Left renal cortex interstitium (tissue), 4 donors: ENCODE measurements around the gene ODAD3. TPM values are rescaled to one million over a fixed set of nuclear protein-coding genes. Genes with fewer than 3 reads are reported as not detected.
A peak's percentile ranks its signal among the peaks of the same experiment; 100 is the strongest.
"Not testable (repeated sequence)": the region's sequence is repeated elsewhere in the genome, so short reads cannot be mapped to it uniquely, and the experiment has no call there.

Experiments
- DNase-seq, 4 donors: peaks; one replicate each; pipeline ENCODE4 v3.0.0-alpha.2; 2013; ENCODE audit warnings: low read depth in 4 of 4, low spot score in 2 of 4, missing footprints in 1 of 4
- polyA plus RNA-seq, 4 donors: library from polyadenylated mRNA; unstranded; fragments of 120-200 nt; gene quantifications; one replicate each; pipeline ENCODE4 v1.2.1, GENCODE V29; 2013; ENCODE audit not compliant: insufficient read length in 4 of 4

The ODAD3 gene
- polyA plus RNA-seq, 4 donors: 1.7 to 2.3 (median 2.1) TPM

DNA sequence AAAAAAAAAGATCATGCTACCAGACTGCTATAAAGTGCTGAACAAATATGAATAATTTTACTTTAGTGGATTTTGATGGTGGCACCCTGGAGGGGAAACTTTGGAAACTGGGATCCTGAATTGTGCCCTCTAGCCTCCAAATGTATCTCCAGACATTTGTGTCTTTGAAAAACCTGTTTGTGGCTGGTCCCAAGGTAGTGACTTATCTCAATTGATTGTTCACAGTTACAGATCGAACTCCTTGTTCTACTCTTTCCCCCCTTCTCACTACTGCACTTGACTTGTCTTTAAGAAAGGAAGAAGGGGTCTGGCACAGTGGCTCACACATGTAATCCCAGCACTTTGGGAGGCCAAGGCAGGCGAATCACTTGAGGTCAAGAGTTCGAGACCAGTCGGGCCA is 26.3 kb downstream of the ODAD3 start:
- no peak for DNase-seq

GRCh38 chr19:11406703-11407236 is 28.2 kb downstream of the ODAD3 start:
- DNase-seq: not testable (repeated sequence)

GRCh38 chr19:11405846-11406643 is 28.9 kb downstream of the ODAD3 start:
- no peak for DNase-seq

GRCh38 chr19:11404588-11405222 is 30.2 kb downstream of the ODAD3 start:
- no peak for DNase-seq

DNA sequence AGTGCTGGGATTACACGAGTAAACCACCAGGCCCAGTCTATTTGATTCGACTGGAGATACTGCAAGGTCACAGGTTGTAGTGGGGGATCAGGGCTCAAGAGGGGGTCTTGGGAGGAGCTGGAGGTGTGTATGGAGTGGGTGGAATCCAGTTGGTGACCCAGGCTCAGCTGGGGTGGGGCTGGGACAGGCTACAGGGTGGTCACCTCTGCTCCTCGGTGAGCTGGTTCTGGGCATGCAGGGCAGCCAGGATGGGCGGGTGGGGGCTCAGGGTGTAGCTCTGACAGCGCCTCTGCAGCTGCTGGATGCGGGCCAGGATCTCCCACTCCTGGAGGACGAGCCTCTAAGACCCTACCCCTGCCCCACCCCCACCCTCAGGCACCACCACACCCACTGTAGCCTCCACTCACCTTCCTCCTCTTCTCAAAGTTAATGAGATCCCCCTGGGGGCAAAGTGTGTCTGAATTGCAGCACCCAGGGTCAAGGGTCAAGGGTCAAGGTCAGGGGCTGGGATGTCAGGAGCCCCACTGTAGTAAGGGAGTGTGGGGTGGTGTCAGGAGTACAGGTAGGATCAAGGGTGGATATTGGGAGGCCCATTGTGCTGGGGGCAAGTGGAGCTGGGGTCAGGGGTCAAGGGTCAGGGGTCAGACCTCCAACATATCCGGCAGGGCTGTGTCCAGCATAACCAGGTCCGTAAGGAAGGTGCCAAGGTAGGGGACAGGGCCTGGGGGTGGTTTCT is 32.9 kb downstream of the ODAD3 start:
- no peak for DNase-seq

DNA sequence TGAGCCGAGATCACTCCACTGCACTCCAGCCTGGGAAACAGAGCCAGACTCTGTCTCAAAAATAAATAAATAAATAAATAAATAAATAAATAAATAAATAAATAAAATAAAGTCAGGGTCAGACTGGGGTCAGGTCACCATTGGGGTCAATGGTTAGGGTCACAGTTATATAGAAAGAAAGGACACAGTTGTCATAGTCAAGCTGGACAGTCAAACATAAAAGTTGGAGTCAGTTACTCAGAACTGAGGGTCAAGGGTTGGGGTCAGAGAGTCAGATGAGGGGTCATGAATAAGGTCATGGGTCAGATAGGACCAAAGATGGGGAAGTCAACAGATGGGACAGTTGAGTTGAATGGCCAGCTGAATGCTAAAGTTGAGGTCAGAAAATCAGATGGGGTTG is 34.1 kb downstream of the ODAD3 start:
- DNase-seq: no peak

DNA sequence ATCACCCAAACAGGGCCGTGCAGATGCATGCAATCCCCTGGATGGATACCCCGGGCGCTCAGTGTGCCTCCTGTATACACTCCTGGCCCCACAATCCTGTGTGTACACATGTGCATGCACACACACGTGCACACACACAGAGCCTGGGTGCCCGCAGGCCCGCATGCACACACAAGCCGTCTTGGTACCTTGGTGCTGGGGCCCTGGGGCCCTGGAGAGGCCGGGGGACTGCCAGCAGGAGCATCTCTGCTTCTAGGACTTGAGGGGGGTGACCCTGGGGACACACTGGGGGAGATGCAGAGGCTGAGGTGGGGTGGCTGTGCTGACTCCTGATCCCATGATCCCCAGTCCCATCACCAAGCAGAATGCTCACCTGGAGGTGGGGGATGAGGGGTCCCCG is 35.3 kb downstream of the ODAD3 start:
- DNase-seq: no peak

GRCh38 chr19:11397089-11397610 is 37.8 kb downstream of the ODAD3 start:
- no peak for DNase-seq

- DNase-seq: no peak
Observed at GRCh38 chr19:11390933-11391680, 43.8 kb downstream of the ODAD3 start.

DNA sequence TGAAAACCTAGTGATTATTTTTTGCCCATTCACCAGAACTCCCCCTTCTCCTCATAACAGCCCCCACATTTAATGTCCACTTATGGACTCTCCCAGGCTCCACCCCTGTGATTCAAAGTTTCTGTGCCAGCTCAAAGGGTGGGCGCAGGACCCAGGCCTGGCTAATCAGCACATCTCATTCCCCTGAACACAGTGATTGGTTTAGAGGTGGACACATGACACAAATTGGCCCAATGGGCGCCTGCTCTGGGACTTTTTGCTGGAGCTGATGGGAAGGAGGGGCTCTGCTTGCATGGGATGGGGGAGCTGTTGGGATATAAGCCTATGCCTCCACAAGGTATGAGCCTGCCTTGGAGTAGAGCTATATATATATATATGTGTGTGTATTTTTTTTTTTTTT is 44.6 kb downstream of the ODAD3 start:
- DNase-seq: no peak

DNA sequence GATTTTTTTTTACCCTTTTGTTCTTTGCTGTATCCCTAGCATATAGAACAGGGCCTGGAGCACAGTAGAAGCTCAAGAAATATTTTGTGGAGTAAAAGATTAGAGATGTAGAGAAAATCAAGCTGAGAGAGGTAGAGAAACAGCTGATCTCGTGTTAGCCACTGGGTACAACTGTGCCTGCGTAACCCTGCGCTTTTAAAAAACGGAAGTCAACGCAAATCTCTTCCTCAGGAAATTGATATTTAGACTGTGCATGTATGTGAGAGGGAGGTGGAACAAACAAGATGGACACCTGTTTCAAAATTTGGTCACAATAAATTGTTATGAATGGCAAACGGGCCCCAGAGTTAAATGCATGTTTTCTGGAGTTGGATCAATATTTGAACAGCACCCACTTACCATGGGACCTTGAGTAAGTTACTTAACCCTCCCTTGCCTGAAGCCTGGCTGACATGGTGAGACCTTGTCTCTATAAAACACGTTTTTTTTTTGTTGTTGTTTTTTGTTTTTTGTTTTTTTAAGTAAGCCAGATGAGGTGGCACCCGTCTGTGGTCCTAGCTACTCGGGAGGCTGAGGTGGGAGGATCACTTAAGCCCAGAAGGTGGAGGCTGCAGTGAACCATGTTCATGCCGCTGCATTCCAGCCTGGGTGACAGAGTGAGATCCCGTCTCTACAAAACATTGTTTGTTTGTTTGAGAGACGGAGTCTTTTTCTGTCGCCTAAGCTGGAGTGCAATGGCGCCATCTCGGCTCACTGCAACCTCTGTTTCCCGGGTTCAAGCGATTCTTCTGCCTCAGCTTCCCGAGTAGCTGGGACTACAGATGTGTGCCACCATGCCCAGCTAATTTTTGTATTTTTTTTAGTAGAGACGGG is 47.5 kb downstream of the ODAD3 start:
- DNase-seq: no peak

DNA sequence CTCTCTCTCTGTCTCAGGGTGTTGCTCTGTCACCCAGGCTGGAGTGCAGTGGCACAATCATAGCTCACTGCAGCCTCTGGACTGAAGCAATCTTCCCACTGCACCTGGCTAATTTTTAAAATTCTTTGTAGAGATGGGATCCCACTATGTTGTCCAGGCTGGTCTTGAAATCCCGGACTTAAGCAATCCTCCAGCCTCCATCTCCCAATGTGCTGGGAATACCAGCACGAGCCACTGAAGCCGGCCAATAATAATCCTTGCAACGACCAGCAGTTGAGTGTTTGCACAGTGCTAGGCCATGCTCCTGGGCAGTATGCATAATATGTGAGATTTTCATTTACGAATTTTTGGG is 50.2 kb downstream of the ODAD3 start:
- DNase-seq: no peak

DNA sequence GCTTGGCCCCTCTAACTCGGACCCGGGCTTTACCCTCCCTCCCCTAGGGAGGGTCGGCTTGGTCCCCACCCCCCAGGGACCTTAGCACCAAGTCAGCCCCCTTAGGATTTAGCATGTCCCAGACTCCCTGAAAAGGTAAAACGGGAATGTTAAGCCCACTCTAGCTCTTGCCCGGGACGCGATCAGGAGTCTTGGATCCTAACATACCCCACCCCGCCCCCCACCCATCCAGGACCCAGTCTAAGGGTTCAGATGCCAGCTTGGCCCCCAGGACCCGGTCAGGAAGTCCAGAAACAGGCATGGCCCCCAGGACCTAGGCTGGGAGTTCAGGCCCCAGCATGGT is 51.2 kb downstream of the ODAD3 start:
- DNase-seq: no peak

GRCh38 chr19:11382898-11383705 is 51.8 kb downstream of the ODAD3 start:
- DNase-seq: no peak

DNA sequence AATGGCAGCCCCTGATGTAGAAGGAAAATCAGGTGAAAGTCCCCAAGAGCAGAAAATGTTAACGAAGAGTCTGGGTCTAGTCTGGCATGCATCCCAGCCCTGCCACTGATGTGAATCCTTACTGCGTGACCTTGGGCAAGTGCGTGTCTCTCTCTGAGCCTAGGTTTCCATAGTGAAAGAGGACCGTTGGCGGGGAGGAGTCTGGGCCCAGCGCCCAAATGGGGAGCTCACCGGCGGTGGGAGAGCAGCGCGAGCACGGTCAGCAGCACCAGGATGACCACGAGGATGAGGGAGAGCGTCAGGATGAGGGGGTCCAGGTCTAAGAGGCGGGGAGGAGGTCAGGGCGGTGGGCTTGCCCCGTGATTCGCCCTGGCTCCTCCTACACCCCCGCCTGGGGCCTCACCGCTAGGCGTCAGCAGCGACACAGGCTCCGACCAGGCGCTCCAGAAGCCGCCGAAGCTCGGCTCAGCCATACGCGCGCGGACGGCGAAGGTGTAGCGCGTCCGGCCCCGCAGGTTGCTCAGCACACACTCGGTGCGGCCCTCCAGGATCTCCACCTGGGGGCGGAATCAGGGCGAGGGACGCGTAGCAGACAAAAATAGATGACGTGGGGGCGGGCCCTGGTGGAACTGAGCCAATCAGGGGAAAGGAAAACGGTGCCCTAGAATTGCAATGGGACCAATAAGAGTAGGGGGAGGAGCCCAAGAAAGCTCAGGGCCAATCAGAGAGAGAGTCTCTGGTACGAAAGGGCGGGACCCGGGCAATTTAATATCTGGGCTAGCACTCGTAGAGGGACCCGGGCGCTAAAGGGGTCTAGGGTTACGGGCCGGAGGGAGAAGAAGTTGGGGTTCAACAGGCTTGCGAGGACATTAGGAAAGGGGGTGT is 54.0 kb downstream of the ODAD3 start:
- DNase-seq: peak; percentile 87 to 95 (median 92)

DNA sequence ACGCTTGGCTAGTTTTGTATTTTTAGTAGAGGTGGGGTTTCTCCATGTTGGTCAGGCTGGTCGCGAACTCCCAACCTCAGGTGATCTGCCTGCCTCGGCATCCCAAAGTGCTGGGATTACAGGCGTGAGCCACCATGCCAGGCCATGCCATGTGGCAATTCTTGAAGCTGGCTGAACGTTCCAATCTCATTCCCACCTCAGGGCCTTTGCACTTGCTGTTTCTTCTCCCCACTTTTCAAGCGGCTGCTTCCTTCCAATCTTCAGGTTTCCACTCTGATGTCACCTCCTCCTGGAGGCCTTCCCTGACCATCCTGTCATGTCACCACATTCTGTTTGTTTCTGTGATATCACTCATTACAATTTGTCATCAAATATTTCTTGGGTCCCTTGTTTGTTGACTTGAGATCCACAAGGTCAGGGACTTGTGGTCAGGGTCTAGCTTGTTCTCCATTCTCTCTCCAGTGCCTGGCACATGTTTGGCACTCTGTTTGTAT is 55.0 kb downstream of the ODAD3 start:
- no peak for DNase-seq

DNA sequence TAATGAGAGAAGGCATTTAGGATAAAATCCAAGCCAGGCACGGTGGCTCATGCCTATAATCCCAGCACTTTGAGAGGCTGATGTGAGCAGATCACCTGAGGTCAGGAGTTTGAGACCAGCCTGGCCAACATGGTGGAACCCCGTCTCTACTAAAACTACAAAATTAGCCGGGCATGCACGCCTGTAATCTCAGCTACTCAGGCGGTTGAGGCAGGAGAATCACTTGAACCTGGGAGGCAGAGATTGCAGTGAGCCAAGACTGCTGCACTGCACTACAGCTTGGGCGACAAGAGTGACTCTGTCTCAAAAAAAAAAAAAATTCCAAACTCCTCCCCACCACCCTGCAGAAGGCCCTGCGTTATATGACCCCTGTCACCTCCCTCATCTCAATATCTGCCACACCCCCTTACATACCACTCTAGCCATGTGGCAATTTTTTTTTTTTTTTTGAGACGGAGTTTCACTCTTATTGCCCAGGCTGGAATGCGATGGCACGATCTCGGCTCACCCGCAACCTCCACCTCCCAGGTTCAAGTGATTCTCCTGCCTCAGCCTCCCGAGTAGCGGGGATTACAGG is 55.6 kb downstream of the ODAD3 start:
- not testable (repeated sequence) for DNase-seq
